ENCODE measurements around the gene PLCB1.

GRCh38 chr20:8579035-8579434 is 447.0 kb downstream of the PLCB1 start:
- TF ChIP-seq, protein P1, sequence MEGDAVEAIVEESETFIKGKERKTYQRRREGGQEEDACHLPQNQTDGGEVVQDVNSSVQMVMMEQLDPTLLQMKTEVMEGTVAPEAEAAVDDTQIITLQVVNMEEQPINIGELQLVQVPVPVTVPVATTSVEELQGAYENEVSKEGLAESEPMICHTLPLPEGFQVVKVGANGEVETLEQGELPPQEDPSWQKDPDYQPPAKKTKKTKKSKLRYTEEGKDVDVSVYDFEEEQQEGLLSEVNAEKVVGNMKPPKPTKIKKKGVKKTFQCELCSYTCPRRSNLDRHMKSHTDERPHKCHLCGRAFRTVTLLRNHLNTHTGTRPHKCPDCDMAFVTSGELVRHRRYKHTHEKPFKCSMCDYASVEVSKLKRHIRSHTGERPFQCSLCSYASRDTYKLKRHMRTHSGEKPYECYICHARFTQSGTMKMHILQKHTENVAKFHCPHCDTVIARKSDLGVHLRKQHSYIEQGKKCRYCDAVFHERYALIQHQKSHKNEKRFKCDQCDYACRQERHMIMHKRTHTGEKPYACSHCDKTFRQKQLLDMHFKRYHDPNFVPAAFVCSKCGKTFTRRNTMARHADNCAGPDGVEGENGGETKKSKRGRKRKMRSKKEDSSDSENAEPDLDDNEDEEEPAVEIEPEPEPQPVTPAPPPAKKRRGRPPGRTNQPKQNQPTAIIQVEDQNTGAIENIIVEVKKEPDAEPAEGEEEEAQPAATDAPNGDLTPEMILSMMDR (conservative IDR thresholded peaks at IDR 0.05 in 1 of 2, IDR thresholded peaks at IDR 0.05 in 1 of 2; ENCODE audit: low read depth in 1 of 2, low read length in 2 of 2): no peak
- TF ChIP-seq EZH2 (IDR thresholded peaks at IDR 0.05; ENCODE audit: low read length, missing control alignments): no peak
